PC-9 (cell line): ENCODE data around the gene ROPN1. TPM values are rescaled to one million over a fixed set of nuclear protein-coding genes. Genes with fewer than 3 reads are reported as not detected.

Source experiments
- BruUV-seq: library from RNA; stranded (reverse); fragments of 400-500 nt; replicated peaks from 2 replicates; lab custom pipeline; 2021; lab: Mats Ljungman, UMichigan
- CTCF ChIA-PET: fragments of 300-600 bp; sonication (Branson Sonifier 250); formaldehyde crosslinking; loops from one replicate; lab custom pipeline; 2022; ENCODE audit warnings: antibody characterized with exemption; lab: Charles Lee
- POLR2A ChIA-PET: fragments of 300-600 bp; sonication (Branson Sonifier 250); formaldehyde crosslinking; loops from one replicate; lab custom pipeline; 2022; ENCODE audit warnings: antibody characterized with exemption; ENCODE audit not compliant: unreplicated experiment; lab: Charles Lee
- DNase-seq, 2 experiments: peaks; one replicate each; pipeline versions ENCODE4 v3.0.0 to v3.0.0-alpha.2; 2015 to 2022; ENCODE audit warnings: mixed read lengths in 1 of 2
- H2AFZ ChIP-seq: fragments of 200-600 bp; sonication (generic); 2 replicates; pipeline ENCODE4 v1.8.1; 2017; ENCODE audit warnings: antibody characterized with exemption
- H3F3A ChIP-seq: fragments of 200-600 bp; sonication (generic); 2 replicates; pipeline ENCODE4 v1.8.1; 2017; ENCODE audit warnings: antibody characterized with exemption, mild to moderate bottlenecking, low read depth; ENCODE audit not compliant: insufficient read depth
- H3K27ac ChIP-seq: fragments of 200-600 bp; sonication (generic); 2 replicates; pipeline ENCODE4 v1.6.1; 2016; ENCODE audit warnings: mixed run types
- H3K27me3 ChIP-seq: fragments of 200-600 bp; sonication (generic); 2 replicates; pipeline ENCODE4 v1.6.1; 2016; ENCODE audit warnings: low read depth, mixed run types; ENCODE audit not compliant: insufficient read depth
- H3K36me3 ChIP-seq: fragments of 200-600 bp; sonication (generic); 2 replicates; pipeline ENCODE4 v1.6.1; 2016; ENCODE audit warnings: low read depth, mixed run types
- H3K4me1 ChIP-seq: fragments of 200-600 bp; sonication (generic); replicated peaks from 2 replicates; pipeline ENCODE4 v1.6.1; 2016; ENCODE audit warnings: mixed run types; ENCODE audit not compliant: insufficient read depth
- H3K4me2 ChIP-seq: fragments of 200-600 bp; sonication (generic); 2 replicates; pipeline ENCODE4 v1.6.1; 2017; ENCODE audit warnings: mixed run types
- H3K4me3 ChIP-seq: fragments of 200-600 bp; sonication (generic); 2 replicates; pipeline ENCODE4 v1.6.1; 2016; ENCODE audit warnings: mixed run types
- H3K79me2 ChIP-seq: fragments of 200-600 bp; sonication (generic); 2 replicates; pipeline ENCODE4 v1.6.1; 2017; ENCODE audit warnings: low read depth, mixed run types
- H3K9me2 ChIP-seq: fragments of 200-600 bp; sonication (generic); 2 replicates; pipeline ENCODE4 v1.8.1; 2017; ENCODE audit warnings: mild to moderate bottlenecking; ENCODE audit not compliant: insufficient read depth
- H3K9me3 ChIP-seq: fragments of 200-600 bp; sonication (generic); 2 replicates; pipeline ENCODE4 v1.8.1; 2016; ENCODE audit warnings: low read depth; ENCODE audit not compliant: insufficient read depth
- H4K20me1 ChIP-seq: fragments of 200-600 bp; sonication (generic); 2 replicates; pipeline ENCODE4 v1.8.1; 2017; ENCODE audit not compliant: insufficient read depth
- CTCF ChIP-seq: fragments of 200-600 bp; sonication (generic); conservative IDR thresholded peaks from 2 replicates; pipeline ENCODE4 v1.6.1; 2017; ENCODE audit warnings: mixed run types, antibody characterized with exemption, mild to moderate bottlenecking, moderate library complexity
- EZH2 ChIP-seq: fragments of 200-600 bp; sonication (generic); IDR thresholded peaks from 2 replicates; pipeline ENCODE4 v1.8.0; 2017; ENCODE audit warnings: antibody characterized with exemption, low read depth
- intact Hi-C: fragments of 100-400 bp; cut with micrococcal nuclease; formaldehyde crosslinking; loops from one replicate; pipeline ENCODE4 v1.10.0; 2022; ENCODE audit not compliant: unreplicated experiment
- total RNA-seq: library from RNA; stranded (reverse); gene quantifications from 2 replicates; pipeline ENCODE4 v1.2.3, GENCODE V29; 2021

The ROPN1 gene
- total RNA-seq, 1 experiment from 2014 or later = not detected

GRCh38 chr3:123935830-123936229 is 56.1 kb downstream of the ROPN1 start:
- H3K4me2 ChIP-seq = no peak overlapping the region
- no peaks in the 10 kb centered on the region for H3K27me3 ChIP-seq
- no TSS peak for BruUV-seq
- no peaks in the 10 kb centered on the region for H3K4me1 ChIP-seq
- intact Hi-C loops = no loop called here
- H2AFZ ChIP-seq = no peak overlapping the region
- H3F3A ChIP-seq = no peaks in the 10 kb centered on the region
- no peak for DNase-seq
- no peaks in the 10 kb centered on the region for H3K9me2 ChIP-seq
- H3K79me2 ChIP-seq = no peaks in the 10 kb centered on the region
- peaks cover 20% of the 10 kb centered on the region for H3K36me3 ChIP-seq
- H3K27ac ChIP-seq = no peak overlapping the region
- no peaks in the 10 kb centered on the region; the same call in 1 of the 2 replicates for H4K20me1 ChIP-seq
- ChIA-PET POLR2A (no interaction called here), CTCF (no interaction called here)
- TF ChIP-seq CTCF (no peak), EZH2 (no peak)
- no peak overlapping the region for H3K4me3 ChIP-seq
- no peaks in the 10 kb centered on the region for H3K9me3 ChIP-seq

- Histone ChIP-seq H3K4me3 (no peak overlapping the region), H3K9me3 (no peaks in the 10 kb centered on the region), H3K79me2 (no peaks in the 10 kb centered on the region), H2AFZ (no peak overlapping the region), H4K20me1 (no peaks in the 10 kb centered on the region; the same call in 1 of the 2 replicates), H3K36me3 (peaks cover 13% of the 10 kb centered on the region; the same call in 1 of the 2 replicates), H3K27me3 (no peaks in the 10 kb centered on the region), H3K9me2 (no peaks in the 10 kb centered on the region), H3K4me1 (no peaks in the 10 kb centered on the region), H3F3A (no peaks in the 10 kb centered on the region), H3K4me2 (no peak overlapping the region), H3K27ac (no peak overlapping the region)
- BruUV-seq = no TSS peak
- DNase-seq = no peak
- TF ChIP-seq EZH2 (no peak), CTCF (no peak)
- intact Hi-C loops = no loop called here
- ChIA-PET POLR2A (no interaction called here), CTCF (no interaction called here)
Observed at GRCh38 chr3:123934250-123934649, 57.7 kb downstream of the ROPN1 start.

GRCh38 chr3:123930445-123930844 is 61.5 kb downstream of the ROPN1 start:
- H3K27ac ChIP-seq = no peak overlapping the region
- H3K9me2 ChIP-seq = no peaks in the 10 kb centered on the region
- H3F3A ChIP-seq = no peaks in the 10 kb centered on the region
- H3K9me3 ChIP-seq = no peaks in the 10 kb centered on the region
- H3K4me1 ChIP-seq = no peaks in the 10 kb centered on the region
- H3K79me2 ChIP-seq = no peaks in the 10 kb centered on the region
- H4K20me1 ChIP-seq = no peaks in the 10 kb centered on the region; the same call in 1 of the 2 replicates
- BruUV-seq = no TSS peak
- no peak overlapping the region for H3K4me2 ChIP-seq
- TF ChIP-seq EZH2 (no peak), CTCF (no peak)
- POLR2A ChIA-PET = no interaction called here
- H3K27me3 ChIP-seq = no peaks in the 10 kb centered on the region
- DNase-seq = no peak
- no peak overlapping the region for H3K4me3 ChIP-seq
- H2AFZ ChIP-seq = no peak overlapping the region
- intact Hi-C loops = no loop called here
- H3K36me3 ChIP-seq = peaks cover 13% of the 10 kb centered on the region
- CTCF ChIA-PET = no interaction called here
